ENCODE measurements around the gene TNFRSF25.

- no peak for TF ChIP-seq CTCF (IDR thresholded peaks at IDR 0.05 in 2 of 3, conservative IDR thresholded peaks at IDR 0.05 in 1 of 3; ENCODE audit: control insufficient read depth in 2 of 3, extremely low read depth in 1 of 3, insufficient read depth in 1 of 3, low read depth in 3 of 3, low read length in 3 of 3)
- no peak for TF ChIP-seq MEF2B (IDR thresholded peaks at IDR 0.05; ENCODE audit: partially characterized antibody, poor library complexity, severe bottlenecking)
- no peak for TF ChIP-seq JUND (IDR thresholded peaks at IDR 0.05; ENCODE audit: low read depth, low read length)
- TF ChIP-seq EZH2 (IDR thresholded peaks at IDR 0.05; ENCODE audit: borderline replicate concordance, control insufficient read depth, low read depth, low read length) = no peak
- TF ChIP-seq REST (IDR thresholded peaks at IDR 0.05; ENCODE audit: low read depth, low read length) = no peak
- no peak for TF ChIP-seq SUZ12 (IDR thresholded peaks at IDR 0.05; ENCODE audit: unreplicated experiment)
- no peak for TF ChIP-seq CEBPB (IDR thresholded peaks at IDR 0.05; ENCODE audit: borderline replicate concordance in 1 of 2, low read depth in 2 of 2, low read length in 2 of 2)
- TF ChIP-seq YY1 (IDR thresholded peaks at IDR 0.05; ENCODE audit: low read depth, low read length) = no peak
Observed at GRCh38 chr1:6416906-6417305, 49.1 kb downstream of the TNFRSF25 start.
